Liver (tissue), 9 donors: ENCODE measurements around the gene ZC3H7B. TPM values are rescaled to one million over a fixed set of nuclear protein-coding genes. Genes with fewer than 3 reads are reported as not detected.
A peak's percentile ranks its signal among the peaks of the same experiment; 100 is the strongest.

ENCODE experiments used
- DNase-seq: peaks from one replicate; pipeline ENCODE4 v3.0.0-alpha.2; 2017; ENCODE audit warnings: low spot score
- H3K27ac ChIP-seq, 2 donors: one replicate each; pipeline ENCODE4 v1.7.0; 2013; ENCODE audit warnings: inconsistent platforms in 2 of 2, low read length in 2 of 2, control low read depth in 1 of 2, low read depth in 1 of 2, mild to moderate bottlenecking in 1 of 2
- H3K27me3 ChIP-seq, 4 donors: one replicate each; pipeline versions ENCODE4 v1.6.1 to v1.7.0; 2013; ENCODE audit warnings: low read length in 3 of 4, inconsistent platforms in 1 of 4, mild to moderate bottlenecking in 1 of 4, moderate library complexity in 1 of 4; ENCODE audit not compliant: control insufficient read depth in 4 of 4, insufficient read depth in 4 of 4
- H3K36me3 ChIP-seq, 4 donors: one replicate each; pipeline versions ENCODE4 v1.6.1 to v1.7.0; 2013; ENCODE audit warnings: low read length in 3 of 4, mild to moderate bottlenecking in 3 of 4, low read depth in 1 of 4, moderate library complexity in 1 of 4; ENCODE audit not compliant: control insufficient read depth in 4 of 4, insufficient read depth in 3 of 4
- H3K4me1 ChIP-seq, 4 donors: one replicate each; pipeline versions ENCODE4 v1.6.1 to v1.7.0; 2013; ENCODE audit warnings: low read length in 3 of 4, mild to moderate bottlenecking in 3 of 4, moderate library complexity in 1 of 4; ENCODE audit not compliant: control insufficient read depth in 4 of 4, insufficient read depth in 4 of 4
- H3K4me3 ChIP-seq, 3 donors: one replicate each; pipeline versions ENCODE4 v1.6.1 to v1.7.0; 2013; ENCODE audit warnings: low read length in 3 of 3, control low read depth in 1 of 3, low read depth in 1 of 3, mild to moderate bottlenecking in 1 of 3
- H3K9ac ChIP-seq, 2 donors: one replicate each; pipeline ENCODE4 v1.7.0; 2013; ENCODE audit warnings: low read length in 2 of 2, mild to moderate bottlenecking in 2 of 2, moderate library complexity in 2 of 2, control low read depth in 1 of 2, low read depth in 1 of 2
- H3K9me3 ChIP-seq, 4 donors: one replicate each; pipeline versions ENCODE4 v1.6.1 to v1.7.0; 2013; ENCODE audit warnings: low read length in 3 of 4; ENCODE audit not compliant: control insufficient read depth in 4 of 4
- EGR1 ChIP-seq, 2 donors: IDR thresholded peaks; 2 replicates each; pipeline ENCODE4 v1.6.1; 2016 to 2018; ENCODE audit warnings: antibody characterized with exemption in 2 of 2, low read depth in 2 of 2
- FOXA1 ChIP-seq: IDR thresholded peaks from 2 replicates; pipeline ENCODE4 v1.6.1; 2016; ENCODE audit warnings: antibody characterized with exemption
- GABPA ChIP-seq, 2 donors: IDR thresholded peaks in 1 of 2; conservative IDR thresholded peaks in 1 of 2; 2 replicates each; pipeline ENCODE4 v1.6.1; 2016; ENCODE audit warnings: antibody characterized with exemption in 2 of 2, mild to moderate bottlenecking in 1 of 2, moderate library complexity in 1 of 2
- HNF4A ChIP-seq, 2 donors: conservative IDR thresholded peaks; 2 replicates each; pipeline ENCODE4 v1.6.1; 2016; ENCODE audit warnings: antibody characterized with exemption in 2 of 2, mild to moderate bottlenecking in 2 of 2
- HNF4G ChIP-seq: IDR thresholded peaks from 2 replicates; pipeline ENCODE4 v1.6.1; 2016; ENCODE audit warnings: antibody characterized with exemption
- JUND ChIP-seq, 2 donors: IDR thresholded peaks; 2 replicates each; pipeline ENCODE4 v1.6.1; 2016; ENCODE audit warnings: antibody characterized with exemption in 2 of 2
- NR2F2 ChIP-seq: IDR thresholded peaks from 2 replicates; pipeline ENCODE4 v1.6.1; 2016; ENCODE audit warnings: antibody characterized with exemption
- RAD21 ChIP-seq, 2 donors: IDR thresholded peaks; 2 replicates each; pipeline ENCODE4 v1.6.1; 2016; ENCODE audit warnings: antibody characterized with exemption in 2 of 2, mild to moderate bottlenecking in 2 of 2
- RXRA ChIP-seq, 2 donors: IDR thresholded peaks; 2 replicates each; pipeline ENCODE4 v1.6.1; 2017 to 2018; ENCODE audit warnings: antibody characterized with exemption in 2 of 2, mild to moderate bottlenecking in 1 of 2
- SP1 ChIP-seq: IDR thresholded peaks from 2 replicates; pipeline ENCODE4 v1.6.1; 2018; ENCODE audit warnings: antibody characterized with exemption, mild to moderate bottlenecking
- WGBS: extraction: QIAGEN DNeasy Blood & Tissue Kit; methylation state at CpG from one replicate; pipeline ENCODE4 v1.1.7; 2013; 5-methylcytosine and 5-hydroxymethylcytosine counted together
- polyA plus RNA-seq, 2 donors: library from polyadenylated mRNA; stranded (reverse) in 1 of 2; unstranded in 1 of 2; fragments of 200-250 nt in 1 of 2; fragments of >200 nt in 1 of 2; fragmentation: Nextera tagmentation in 1 of 2; extraction: Ambion mirVana in 1 of 2; gene quantifications; one replicate each; pipeline versions ENCODE4 v1.2.1 to v1.2.3, GENCODE V29; 2013 to 2015
- total RNA-seq, 2 donors: library from RNA; depleted of rRNA; stranded (reverse); fragments of >200 nt; gene quantifications; one replicate each; pipeline ENCODE4 v1.2.3, GENCODE V29; 2014
- TF ChIP-seq, protein P1 (sequence below): fragments of 150-350 bp; IDR thresholded peaks from 2 replicates; pipeline ENCODE4 v1.5.1; 2017; ENCODE audit warnings: improper control_type of control experiment, low read depth, low read length; ENCODE audit not compliant: missing input control
- TF ChIP-seq, protein P2 (sequence below): IDR thresholded peaks from 2 replicates; pipeline ENCODE4 v1.6.1; 2016; ENCODE audit warnings: antibody characterized with exemption
- TF ChIP-seq, protein P3 (sequence below): IDR thresholded peaks from 2 replicates; pipeline ENCODE4 v1.6.1; 2016; ENCODE audit warnings: antibody characterized with exemption, mild to moderate bottlenecking
- TF ChIP-seq, protein P4 (sequence below): IDR thresholded peaks from 2 replicates; pipeline ENCODE4 v1.6.1; 2016; ENCODE audit warnings: antibody characterized with exemption
- TF ChIP-seq, protein P5 (sequence below): IDR thresholded peaks from 2 replicates; pipeline ENCODE4 v1.6.1; 2016; ENCODE audit warnings: antibody characterized with exemption
- donor health status: healthy.
- donor health status: healthy.
- donor health status: healthy.
- donor health status: healthy.
- donor health status: healthy.

ZC3H7B gene
- total and polyA plus RNA-seq, 4 donors, result 6.6 to 50.2 (median 26.1) TPM

DNA sequence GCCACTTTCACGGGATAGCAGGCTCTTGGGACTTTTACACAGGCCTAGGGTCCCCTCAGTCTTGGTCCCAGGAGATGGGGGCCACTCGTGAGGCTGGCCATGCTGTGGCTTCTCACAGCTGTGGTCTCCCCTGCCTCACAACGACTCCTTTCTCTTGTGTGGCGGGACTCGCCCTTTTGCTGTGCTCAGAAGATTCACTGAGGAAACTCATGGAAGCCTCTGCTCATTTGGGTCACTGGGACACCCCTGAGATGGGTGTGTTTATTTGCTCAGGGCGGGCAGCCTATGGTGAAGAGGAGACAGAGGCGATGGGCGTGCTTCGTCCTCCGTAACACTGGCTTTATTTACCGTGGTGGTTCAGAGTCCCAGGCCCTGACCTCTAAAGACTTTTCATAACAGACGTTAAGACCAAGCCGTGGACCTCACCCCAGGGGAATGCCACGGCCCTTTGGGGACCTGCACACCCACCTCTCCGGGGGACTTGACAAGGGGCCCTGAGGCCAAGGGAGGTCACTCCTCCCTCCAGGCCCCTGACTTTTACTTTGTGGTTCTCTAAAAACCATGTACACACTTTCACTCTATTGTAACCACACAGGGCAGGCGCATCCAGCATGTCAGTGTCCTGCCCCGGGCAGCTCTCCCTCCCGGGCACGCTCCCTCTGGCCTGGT lies 96.0 kb downstream of the ZC3H7B start (continued):
- TF ChIP-seq, protein P1, sequence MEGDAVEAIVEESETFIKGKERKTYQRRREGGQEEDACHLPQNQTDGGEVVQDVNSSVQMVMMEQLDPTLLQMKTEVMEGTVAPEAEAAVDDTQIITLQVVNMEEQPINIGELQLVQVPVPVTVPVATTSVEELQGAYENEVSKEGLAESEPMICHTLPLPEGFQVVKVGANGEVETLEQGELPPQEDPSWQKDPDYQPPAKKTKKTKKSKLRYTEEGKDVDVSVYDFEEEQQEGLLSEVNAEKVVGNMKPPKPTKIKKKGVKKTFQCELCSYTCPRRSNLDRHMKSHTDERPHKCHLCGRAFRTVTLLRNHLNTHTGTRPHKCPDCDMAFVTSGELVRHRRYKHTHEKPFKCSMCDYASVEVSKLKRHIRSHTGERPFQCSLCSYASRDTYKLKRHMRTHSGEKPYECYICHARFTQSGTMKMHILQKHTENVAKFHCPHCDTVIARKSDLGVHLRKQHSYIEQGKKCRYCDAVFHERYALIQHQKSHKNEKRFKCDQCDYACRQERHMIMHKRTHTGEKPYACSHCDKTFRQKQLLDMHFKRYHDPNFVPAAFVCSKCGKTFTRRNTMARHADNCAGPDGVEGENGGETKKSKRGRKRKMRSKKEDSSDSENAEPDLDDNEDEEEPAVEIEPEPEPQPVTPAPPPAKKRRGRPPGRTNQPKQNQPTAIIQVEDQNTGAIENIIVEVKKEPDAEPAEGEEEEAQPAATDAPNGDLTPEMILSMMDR, result no peak
- TF ChIP-seq EGR1 (IDR thresholded peaks at IDR 0.05; ENCODE audit: low read depth in 2 of 2) (peak in 1 of 2 donors; percentile 17), SP1 (peak; percentile 98)
- TF ChIP-seq, protein P2, sequence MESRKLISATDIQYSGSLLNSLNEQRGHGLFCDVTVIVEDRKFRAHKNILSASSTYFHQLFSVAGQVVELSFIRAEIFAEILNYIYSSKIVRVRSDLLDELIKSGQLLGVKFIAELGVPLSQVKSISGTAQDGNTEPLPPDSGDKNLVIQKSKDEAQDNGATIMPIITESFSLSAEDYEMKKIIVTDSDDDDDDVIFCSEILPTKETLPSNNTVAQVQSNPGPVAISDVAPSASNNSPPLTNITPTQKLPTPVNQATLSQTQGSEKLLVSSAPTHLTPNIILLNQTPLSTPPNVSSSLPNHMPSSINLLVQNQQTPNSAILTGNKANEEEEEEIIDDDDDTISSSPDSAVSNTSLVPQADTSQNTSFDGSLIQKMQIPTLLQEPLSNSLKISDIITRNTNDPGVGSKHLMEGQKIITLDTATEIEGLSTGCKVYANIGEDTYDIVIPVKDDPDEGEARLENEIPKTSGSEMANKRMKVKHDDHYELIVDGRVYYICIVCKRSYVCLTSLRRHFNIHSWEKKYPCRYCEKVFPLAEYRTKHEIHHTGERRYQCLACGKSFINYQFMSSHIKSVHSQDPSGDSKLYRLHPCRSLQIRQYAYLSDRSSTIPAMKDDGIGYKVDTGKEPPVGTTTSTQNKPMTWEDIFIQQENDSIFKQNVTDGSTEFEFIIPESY, result peak; percentile 61

DNA sequence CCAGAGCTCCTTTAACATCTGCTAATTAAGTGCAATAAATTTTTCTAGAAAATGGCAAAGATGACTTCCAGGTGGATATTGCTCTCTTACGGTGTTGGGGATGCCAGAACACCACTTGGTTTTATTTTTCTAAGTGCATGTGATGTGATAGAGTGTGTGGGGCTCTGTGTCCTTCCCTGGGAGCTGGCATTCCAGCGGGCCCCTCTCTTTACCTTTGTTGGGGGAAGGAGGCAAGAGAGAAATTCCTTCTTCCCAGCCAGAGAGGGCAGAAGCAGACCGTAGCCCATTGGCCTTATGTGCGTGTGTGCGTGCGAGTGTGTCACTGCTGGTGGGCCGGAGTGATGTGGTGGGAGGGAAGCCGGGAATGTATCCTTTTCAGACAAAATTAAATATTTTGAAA lies 97.6 kb downstream of the ZC3H7B start:
- Histone ChIP-seq H3K9me3 (no peaks in the 10 kb centered on the region), H3K9ac (no peak overlapping the region), H3K27me3 (no peaks in the 10 kb centered on the region), H3K36me3 (peaks cover 0 to 27% (median 8%) of the 10 kb centered on the region in 4 donors), H3K4me3 (no peak overlapping the region), H3K27ac (peak overlapping the region; percentile 77 to 98), H3K4me1 (peaks cover 10 to 68% (median 57%) of the 10 kb centered on the region in 4 donors)
- WGBS, result 95% methylated on average over 8 of the region's 8 CpGs
- no peak for DNase-seq
- TF ChIP-seq, protein P3, sequence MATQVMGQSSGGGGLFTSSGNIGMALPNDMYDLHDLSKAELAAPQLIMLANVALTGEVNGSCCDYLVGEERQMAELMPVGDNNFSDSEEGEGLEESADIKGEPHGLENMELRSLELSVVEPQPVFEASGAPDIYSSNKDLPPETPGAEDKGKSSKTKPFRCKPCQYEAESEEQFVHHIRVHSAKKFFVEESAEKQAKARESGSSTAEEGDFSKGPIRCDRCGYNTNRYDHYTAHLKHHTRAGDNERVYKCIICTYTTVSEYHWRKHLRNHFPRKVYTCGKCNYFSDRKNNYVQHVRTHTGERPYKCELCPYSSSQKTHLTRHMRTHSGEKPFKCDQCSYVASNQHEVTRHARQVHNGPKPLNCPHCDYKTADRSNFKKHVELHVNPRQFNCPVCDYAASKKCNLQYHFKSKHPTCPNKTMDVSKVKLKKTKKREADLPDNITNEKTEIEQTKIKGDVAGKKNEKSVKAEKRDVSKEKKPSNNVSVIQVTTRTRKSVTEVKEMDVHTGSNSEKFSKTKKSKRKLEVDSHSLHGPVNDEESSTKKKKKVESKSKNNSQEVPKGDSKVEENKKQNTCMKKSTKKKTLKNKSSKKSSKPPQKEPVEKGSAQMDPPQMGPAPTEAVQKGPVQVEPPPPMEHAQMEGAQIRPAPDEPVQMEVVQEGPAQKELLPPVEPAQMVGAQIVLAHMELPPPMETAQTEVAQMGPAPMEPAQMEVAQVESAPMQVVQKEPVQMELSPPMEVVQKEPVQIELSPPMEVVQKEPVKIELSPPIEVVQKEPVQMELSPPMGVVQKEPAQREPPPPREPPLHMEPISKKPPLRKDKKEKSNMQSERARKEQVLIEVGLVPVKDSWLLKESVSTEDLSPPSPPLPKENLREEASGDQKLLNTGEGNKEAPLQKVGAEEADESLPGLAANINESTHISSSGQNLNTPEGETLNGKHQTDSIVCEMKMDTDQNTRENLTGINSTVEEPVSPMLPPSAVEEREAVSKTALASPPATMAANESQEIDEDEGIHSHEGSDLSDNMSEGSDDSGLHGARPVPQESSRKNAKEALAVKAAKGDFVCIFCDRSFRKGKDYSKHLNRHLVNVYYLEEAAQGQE, result no peak
- TF ChIP-seq, protein P1, result no peak
- TF ChIP-seq NR2F2 (no peak), RAD21 (IDR thresholded peaks at IDR 0.05) (no peak), GABPA (IDR thresholded peaks at IDR 0.05 in 1 of 2, conservative IDR thresholded peaks at IDR 0.05 in 1 of 2) (no peak), RXRA (IDR thresholded peaks at IDR 0.05) (no peak), SP1 (no peak), JUND (IDR thresholded peaks at IDR 0.05) (no peak), HNF4G (no peak), EGR1 (IDR thresholded peaks at IDR 0.05; ENCODE audit: low read depth in 2 of 2) (no peak), FOXA1 (no peak), HNF4A (conservative IDR thresholded peaks at IDR 0.05) (no peak)
- TF ChIP-seq, protein P4, sequence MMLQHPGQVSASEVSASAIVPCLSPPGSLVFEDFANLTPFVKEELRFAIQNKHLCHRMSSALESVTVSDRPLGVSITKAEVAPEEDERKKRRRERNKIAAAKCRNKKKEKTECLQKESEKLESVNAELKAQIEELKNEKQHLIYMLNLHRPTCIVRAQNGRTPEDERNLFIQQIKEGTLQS, result no peak
- TF ChIP-seq, protein P2, result no peak
- TF ChIP-seq, protein P5, sequence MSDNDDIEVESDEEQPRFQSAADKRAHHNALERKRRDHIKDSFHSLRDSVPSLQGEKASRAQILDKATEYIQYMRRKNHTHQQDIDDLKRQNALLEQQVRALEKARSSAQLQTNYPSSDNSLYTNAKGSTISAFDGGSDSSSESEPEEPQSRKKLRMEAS, result no peak
